ENCODE results near the gene MFAP2. TPM values are rescaled to one million over a fixed set of nuclear protein-coding genes. Genes with fewer than 3 reads are reported as not detected.

The MFAP2 gene
- total RNA-seq, 4 donors from 2014 or later, result 1.4 to 21.1 (median 9.1) TPM

DNA sequence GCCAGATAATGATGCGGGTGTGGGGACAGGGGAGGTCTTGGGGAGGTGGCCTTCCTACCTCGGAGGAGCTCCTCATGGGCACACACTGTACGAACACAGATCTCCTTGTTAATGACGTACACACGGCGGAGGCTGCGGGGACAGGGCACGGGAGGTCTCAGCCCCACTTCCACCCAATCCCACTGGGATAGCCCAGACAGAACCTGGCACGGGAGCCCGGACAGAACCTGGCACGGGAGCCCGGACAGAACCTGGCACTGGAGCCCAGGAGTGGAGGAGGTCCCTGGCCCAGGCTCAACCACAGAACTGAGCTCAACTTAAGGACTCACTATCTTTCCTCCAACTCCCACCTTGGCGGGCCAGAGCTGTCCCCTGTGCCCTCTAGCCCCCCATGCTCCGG is 5.2 kb downstream of the MFAP2 start:
- TF ChIP-seq, protein P1, sequence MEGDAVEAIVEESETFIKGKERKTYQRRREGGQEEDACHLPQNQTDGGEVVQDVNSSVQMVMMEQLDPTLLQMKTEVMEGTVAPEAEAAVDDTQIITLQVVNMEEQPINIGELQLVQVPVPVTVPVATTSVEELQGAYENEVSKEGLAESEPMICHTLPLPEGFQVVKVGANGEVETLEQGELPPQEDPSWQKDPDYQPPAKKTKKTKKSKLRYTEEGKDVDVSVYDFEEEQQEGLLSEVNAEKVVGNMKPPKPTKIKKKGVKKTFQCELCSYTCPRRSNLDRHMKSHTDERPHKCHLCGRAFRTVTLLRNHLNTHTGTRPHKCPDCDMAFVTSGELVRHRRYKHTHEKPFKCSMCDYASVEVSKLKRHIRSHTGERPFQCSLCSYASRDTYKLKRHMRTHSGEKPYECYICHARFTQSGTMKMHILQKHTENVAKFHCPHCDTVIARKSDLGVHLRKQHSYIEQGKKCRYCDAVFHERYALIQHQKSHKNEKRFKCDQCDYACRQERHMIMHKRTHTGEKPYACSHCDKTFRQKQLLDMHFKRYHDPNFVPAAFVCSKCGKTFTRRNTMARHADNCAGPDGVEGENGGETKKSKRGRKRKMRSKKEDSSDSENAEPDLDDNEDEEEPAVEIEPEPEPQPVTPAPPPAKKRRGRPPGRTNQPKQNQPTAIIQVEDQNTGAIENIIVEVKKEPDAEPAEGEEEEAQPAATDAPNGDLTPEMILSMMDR (IDR thresholded peaks at IDR 0.05), result no peak
- no peak for TF ChIP-seq POLR2A (IDR thresholded peaks at IDR 0.05)
- no peaks in the 10 kb centered on the region for H3K27me3 ChIP-seq
- intact Hi-C loops (cut with DNase I), result no loop called here
- H3K27ac ChIP-seq, result no peak overlapping the region
- no peak for DNase-seq
- H3K36me3 ChIP-seq, result no peaks in the 10 kb centered on the region
- 69 to 79% methylated on average over 10 to 14 of the region's 14 CpGs for WGBS, 2 donors
- H3K9me3 ChIP-seq, result no peaks in the 10 kb centered on the region
- no peak overlapping the region for H3K4me3 ChIP-seq (replicated peaks in 1 of 3)
- peaks cover 6 to 17% of the 10 kb centered on the region in 2 donors for H3K4me1 ChIP-seq

DNA sequence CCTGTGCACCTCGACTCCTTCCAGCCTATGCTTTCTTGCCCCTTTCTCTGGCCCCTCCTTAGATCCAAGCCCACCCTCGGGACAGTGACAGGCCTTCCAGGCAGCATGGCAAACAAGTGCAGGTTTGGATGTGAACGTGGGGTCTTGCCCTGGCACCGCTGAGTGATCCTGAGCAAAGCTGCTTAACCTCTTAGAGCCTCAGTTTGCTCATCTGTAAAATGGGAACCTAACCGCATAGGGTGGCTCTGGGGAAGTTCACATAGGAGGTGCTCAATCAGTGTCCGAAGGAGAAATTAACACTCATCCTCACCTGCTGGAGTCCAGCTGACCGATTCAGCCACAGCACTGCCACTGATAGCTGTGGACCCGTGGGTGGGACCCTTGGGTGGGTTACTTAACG is 7.2 kb downstream of the MFAP2 start:
- Histone ChIP-seq H3K27me3 (no peaks in the 10 kb centered on the region), H3K27ac (no peak overlapping the region), H3K4me3 (replicated peaks in 1 of 3) (no peak overlapping the region), H3K4me1 (peaks cover 0 to 3% of the 10 kb centered on the region in 2 donors), H3K36me3 (no peaks in the 10 kb centered on the region), H3K9me3 (no peaks in the 10 kb centered on the region)
- no peak for TF ChIP-seq POLR2A (IDR thresholded peaks at IDR 0.05)
- TF ChIP-seq, protein P1 (IDR thresholded peaks at IDR 0.05), result no peak
- 83 to 93% methylated on average over 7 to 9 of the region's 9 CpGs for WGBS, 2 donors
- intact Hi-C loops (cut with DNase I), result no loop called here
- no peak for DNase-seq

DNA sequence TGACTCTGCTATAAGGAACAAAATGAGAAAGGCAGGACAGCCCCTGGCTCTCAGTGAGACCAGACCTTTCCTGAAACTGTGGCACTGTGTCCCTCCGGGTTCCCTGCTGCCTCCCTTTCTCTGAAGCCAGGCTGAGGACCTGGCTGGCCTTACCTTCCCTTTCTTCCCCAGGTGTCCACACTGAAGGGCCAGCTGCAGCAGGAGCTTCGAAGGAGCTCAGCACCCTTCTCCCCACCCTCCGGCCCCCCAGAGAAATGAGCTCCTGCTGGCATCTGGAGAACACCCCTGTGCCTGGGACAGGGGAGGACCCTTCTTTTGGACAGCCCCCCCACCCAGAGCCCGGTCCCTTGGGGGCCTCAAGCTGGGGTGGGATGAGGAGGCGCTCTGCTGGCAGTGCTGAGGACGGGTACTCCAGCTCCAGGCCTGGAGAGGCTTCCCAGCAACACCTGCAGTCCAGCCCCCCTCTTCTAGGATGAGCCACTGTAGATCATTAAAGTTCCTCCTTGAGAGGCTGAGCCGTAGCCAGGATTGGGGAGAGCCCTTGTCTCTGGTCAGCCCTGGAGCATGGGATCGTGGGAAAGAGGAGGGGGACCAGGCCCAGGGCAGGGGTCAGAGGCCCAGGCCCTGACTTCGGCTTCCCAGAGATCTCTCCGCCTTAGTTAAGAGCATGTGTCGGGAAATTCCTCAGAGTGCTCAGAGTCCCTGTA is 8.1 kb downstream of the MFAP2 start:
- H3K27ac ChIP-seq, result no peak overlapping the region
- no peaks in the 10 kb centered on the region for H3K36me3 ChIP-seq
- WGBS, 2 donors, result 81 to 86% methylated on average over 11 of the region's 11 CpGs

DNA sequence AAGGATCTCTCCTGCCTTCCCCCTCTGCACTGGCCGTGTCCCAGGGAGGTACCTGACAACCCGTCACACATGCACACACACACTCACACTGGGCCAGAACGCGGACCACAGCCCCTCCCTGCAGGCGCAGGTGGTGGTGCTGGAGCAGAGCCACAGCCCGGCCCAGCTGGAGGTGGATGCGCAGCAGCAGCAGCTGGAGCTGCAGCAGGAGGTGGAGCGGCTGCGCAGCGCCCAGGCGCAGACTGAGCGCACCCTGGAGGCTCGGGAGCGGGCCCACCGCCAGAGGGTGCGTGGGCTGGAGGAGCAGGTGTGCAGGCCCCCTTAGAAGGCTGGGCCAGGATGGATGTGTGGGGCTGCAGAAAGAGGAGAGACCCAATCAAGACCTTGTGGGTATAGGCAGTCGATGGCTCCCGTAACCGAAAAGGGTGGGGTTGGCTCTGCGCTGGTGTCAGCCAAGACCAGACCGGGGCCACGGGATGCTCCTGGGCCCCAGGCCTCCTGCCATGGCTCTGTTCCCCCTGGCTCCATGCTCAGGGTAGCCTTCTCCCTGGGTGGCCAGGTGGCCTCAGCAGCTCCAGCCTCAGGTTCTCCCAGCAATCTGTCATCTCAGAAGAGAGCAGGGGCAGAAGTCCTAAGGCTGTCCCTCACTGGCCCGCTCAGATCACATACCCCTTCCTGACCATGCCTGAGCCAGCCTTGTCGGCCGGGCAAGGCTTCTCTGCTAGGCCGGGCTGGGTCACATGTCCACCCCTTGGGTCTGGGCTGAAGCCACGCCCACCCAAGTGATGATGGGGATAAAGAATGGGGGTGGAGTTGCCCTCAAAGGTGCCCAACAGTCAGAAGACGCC is 8.9 kb downstream of the MFAP2 start:
- no peak overlapping the region for H3K4me3 ChIP-seq (replicated peaks in 1 of 3)
- TF ChIP-seq, protein P1 (IDR thresholded peaks at IDR 0.05), result no peak
- no peak for TF ChIP-seq POLR2A (IDR thresholded peaks at IDR 0.05)
- H3K27ac ChIP-seq, result no peak overlapping the region
- no peaks in the 10 kb centered on the region for H3K36me3 ChIP-seq
- DNase-seq, result no peak
- 82 to 86% methylated on average over 12 to 25 of the region's 28 CpGs for WGBS, 2 donors
- intact Hi-C loops (cut with DNase I), result no loop called here
- H3K9me3 ChIP-seq, result no peaks in the 10 kb centered on the region
- H3K27me3 ChIP-seq, result no peaks in the 10 kb centered on the region
- H3K4me1 ChIP-seq, result peaks cover 12 to 15% of the 10 kb centered on the region in 2 donors

More for the DNA sequence above, 8.1 kb downstream of the MFAP2 start:
- no peak for DNase-seq
- Histone ChIP-seq H3K27me3 (no peaks in the 10 kb centered on the region), H3K4me3 (replicated peaks in 1 of 3) (no peak overlapping the region), H3K9me3 (no peaks in the 10 kb centered on the region), H3K4me1 (peaks cover 4 to 7% of the 10 kb centered on the region in 2 donors)
- intact Hi-C loops (cut with DNase I), result no loop called here
- TF ChIP-seq, protein P1 (IDR thresholded peaks at IDR 0.05), result no peak
- TF ChIP-seq POLR2A (IDR thresholded peaks at IDR 0.05), result no peak
